ENCODE results near the gene MYBBP1A.

The MYBBP1A gene

DNA sequence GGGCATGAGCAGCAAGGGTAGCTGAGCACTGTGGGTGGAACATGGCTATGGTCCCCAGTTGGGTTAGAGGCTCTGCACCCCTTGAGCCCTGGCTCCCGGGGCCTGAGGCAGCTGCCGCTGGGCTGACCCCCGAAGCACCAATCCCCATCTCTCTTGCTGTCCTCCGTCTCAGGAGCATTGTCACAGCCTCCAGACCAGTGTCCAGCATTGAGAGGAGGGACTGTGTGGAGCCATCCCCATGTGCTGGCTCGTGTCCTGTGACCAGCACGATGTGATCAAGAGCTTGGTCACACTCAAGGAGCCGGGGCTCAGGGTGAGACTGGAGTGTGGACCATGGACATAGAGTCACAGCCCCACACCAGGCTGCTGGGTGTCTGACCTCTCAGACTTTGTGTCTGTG, 32.0 kb upstream of the MYBBP1A start:
- ATAC-seq = no peak
- TF ChIP-seq GLIS3 (CRISPR knock-in tag; IDR thresholded peaks at IDR 0.05) = no peak
- TF ChIP-seq, protein P1, sequence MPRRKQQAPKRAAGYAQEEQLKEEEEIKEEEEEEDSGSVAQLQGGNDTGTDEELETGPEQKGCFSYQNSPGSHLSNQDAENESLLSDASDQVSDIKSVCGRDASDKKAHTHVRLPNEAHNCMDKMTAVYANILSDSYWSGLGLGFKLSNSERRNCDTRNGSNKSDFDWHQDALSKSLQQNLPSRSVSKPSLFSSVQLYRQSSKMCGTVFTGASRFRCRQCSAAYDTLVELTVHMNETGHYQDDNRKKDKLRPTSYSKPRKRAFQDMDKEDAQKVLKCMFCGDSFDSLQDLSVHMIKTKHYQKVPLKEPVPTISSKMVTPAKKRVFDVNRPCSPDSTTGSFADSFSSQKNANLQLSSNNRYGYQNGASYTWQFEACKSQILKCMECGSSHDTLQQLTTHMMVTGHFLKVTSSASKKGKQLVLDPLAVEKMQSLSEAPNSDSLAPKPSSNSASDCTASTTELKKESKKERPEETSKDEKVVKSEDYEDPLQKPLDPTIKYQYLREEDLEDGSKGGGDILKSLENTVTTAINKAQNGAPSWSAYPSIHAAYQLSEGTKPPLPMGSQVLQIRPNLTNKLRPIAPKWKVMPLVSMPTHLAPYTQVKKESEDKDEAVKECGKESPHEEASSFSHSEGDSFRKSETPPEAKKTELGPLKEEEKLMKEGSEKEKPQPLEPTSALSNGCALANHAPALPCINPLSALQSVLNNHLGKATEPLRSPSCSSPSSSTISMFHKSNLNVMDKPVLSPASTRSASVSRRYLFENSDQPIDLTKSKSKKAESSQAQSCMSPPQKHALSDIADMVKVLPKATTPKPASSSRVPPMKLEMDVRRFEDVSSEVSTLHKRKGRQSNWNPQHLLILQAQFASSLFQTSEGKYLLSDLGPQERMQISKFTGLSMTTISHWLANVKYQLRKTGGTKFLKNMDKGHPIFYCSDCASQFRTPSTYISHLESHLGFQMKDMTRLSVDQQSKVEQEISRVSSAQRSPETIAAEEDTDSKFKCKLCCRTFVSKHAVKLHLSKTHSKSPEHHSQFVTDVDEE (CRISPR knock-in tag; IDR thresholded peaks at IDR 0.05) = no peak

- no peak for ATAC-seq
- TF ChIP-seq PPARA (CRISPR knock-in tag; IDR thresholded peaks at IDR 0.05; ENCODE audit: borderline replicate concordance) = no peak
- TF ChIP-seq, protein P2, sequence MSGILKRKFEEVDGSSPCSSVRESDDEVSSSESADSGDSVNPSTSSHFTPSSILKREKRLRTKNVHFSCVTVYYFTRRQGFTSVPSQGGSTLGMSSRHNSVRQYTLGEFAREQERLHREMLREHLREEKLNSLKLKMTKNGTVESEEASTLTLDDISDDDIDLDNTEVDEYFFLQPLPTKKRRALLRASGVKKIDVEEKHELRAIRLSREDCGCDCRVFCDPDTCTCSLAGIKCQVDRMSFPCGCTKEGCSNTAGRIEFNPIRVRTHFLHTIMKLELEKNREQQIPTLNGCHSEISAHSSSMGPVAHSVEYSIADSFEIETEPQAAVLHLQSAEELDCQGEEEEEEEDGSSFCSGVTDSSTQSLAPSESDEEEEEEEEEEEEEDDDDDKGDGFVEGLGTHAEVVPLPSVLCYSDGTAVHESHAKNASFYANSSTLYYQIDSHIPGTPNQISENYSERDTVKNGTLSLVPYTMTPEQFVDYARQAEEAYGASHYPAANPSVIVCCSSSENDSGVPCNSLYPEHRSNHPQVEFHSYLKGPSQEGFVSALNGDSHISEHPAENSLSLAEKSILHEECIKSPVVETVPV (CRISPR knock-in tag; IDR thresholded peaks at IDR 0.05) = no peak
- TF ChIP-seq ZNF8 (CRISPR knock-in tag; IDR thresholded peaks at IDR 0.05) = no peak
- no peak for TF ChIP-seq CSDC2 (CRISPR knock-in tag; IDR thresholded peaks at IDR 0.05)
- no peak for TF ChIP-seq GLIS3 (CRISPR knock-in tag; IDR thresholded peaks at IDR 0.05)
- TF ChIP-seq, protein P1 (CRISPR knock-in tag; IDR thresholded peaks at IDR 0.05) = no peak
- no peak for TF ChIP-seq TOX (CRISPR knock-in tag; IDR thresholded peaks at IDR 0.05; ENCODE audit: borderline replicate concordance)
- TF ChIP-seq ISL1 (CRISPR knock-in tag; IDR thresholded peaks at IDR 0.05) = no peak
- no peak for TF ChIP-seq ARNTL (CRISPR knock-in tag; IDR thresholded peaks at IDR 0.05; ENCODE audit: borderline replicate concordance, low read depth)
- no peak for TF ChIP-seq ZFP30 (CRISPR knock-in tag; IDR thresholded peaks at IDR 0.05)
- no peak for TF ChIP-seq ZFP3 (CRISPR knock-in tag; IDR thresholded peaks at IDR 0.05)
- no peak for TF ChIP-seq ZNF565 (CRISPR knock-in tag; conservative IDR thresholded peaks at IDR 0.05; ENCODE audit: low read depth)
- TF ChIP-seq TCF4 (CRISPR knock-in tag; IDR thresholded peaks at IDR 0.05; ENCODE audit: borderline replicate concordance) = no peak
- TF ChIP-seq ESRRG (CRISPR knock-in tag; IDR thresholded peaks at IDR 0.05) = no peak
- no peak for TF ChIP-seq POU6F1 (CRISPR knock-in tag; IDR thresholded peaks at IDR 0.05; ENCODE audit: borderline replicate concordance, low read depth)
- no peak for TF ChIP-seq CREB5 (CRISPR knock-in tag; IDR thresholded peaks at IDR 0.05; ENCODE audit: low read depth)
- TF ChIP-seq SNAI2 (CRISPR knock-in tag; IDR thresholded peaks at IDR 0.05) = no peak
- TF ChIP-seq, protein P3, sequence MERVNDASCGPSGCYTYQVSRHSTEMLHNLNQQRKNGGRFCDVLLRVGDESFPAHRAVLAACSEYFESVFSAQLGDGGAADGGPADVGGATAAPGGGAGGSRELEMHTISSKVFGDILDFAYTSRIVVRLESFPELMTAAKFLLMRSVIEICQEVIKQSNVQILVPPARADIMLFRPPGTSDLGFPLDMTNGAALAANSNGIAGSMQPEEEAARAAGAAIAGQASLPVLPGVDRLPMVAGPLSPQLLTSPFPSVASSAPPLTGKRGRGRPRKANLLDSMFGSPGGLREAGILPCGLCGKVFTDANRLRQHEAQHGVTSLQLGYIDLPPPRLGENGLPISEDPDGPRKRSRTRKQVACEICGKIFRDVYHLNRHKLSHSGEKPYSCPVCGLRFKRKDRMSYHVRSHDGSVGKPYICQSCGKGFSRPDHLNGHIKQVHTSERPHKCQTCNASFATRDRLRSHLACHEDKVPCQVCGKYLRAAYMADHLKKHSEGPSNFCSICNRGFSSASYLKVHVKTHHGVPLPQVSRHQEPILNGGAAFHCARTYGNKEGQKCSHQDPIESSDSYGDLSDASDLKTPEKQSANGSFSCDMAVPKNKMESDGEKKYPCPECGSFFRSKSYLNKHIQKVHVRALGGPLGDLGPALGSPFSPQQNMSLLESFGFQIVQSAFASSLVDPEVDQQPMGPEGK (CRISPR knock-in tag; IDR thresholded peaks at IDR 0.05; ENCODE audit: borderline replicate concordance) = no peak
- TF ChIP-seq OSR1 (CRISPR knock-in tag; IDR thresholded peaks at IDR 0.05) = no peak
- TF ChIP-seq RARB (CRISPR knock-in tag; IDR thresholded peaks at IDR 0.05) = no peak
These were observed 30.9 kb upstream of the MYBBP1A start for GRCh38 chr17:4586043-4586442.
